ENCODE data around the gene SRL. TPM values are rescaled to one million over a fixed set of nuclear protein-coding genes. Genes with fewer than 3 reads are reported as not detected.

SRL gene
- total and polyA plus RNA-seq, 2 of the 13 experiments (the other 11 are each of a cell fraction or from before 2014, with no cell fraction given) = 0.05 TPM; not detected in 1

GRCh38 chr16:4142268-4142667 lies 99.6 kb downstream of the SRL start:
- no peak overlapping the region for H2AFZ ChIP-seq (ENCODE audit: low read length)

GRCh38 chr16:4141604-4142003 lies 100.3 kb downstream of the SRL start:
- no peak overlapping the region for H2AFZ ChIP-seq (ENCODE audit: low read length)
- DNase-seq (ENCODE audit: low spot score) = no peak
- peaks cover 23% of the 10 kb centered on the region for H3K4me1 ChIP-seq (ENCODE audit: insufficient read depth, low read length)
- intact Hi-C loops (cut with micrococcal nuclease; ENCODE audit: unreplicated experiment) (no loop called here), in situ Hi-C loops (cut with HindIII; ENCODE audit: extremely low pct_ligation_motif_present, low pct_unique_long_range_greater_than_20kb) (no loop called here)
- no peak overlapping the region for H3K27ac ChIP-seq (ENCODE audit: extremely low read length, insufficient read depth, low read length)
- no peak overlapping the region for H3K4me3 ChIP-seq (replicated peaks in 1 of 3; ENCODE audit: insufficient read depth in 1 of 3, low read depth in 2 of 3, low read length in 3 of 3)
- FAIRE-seq = no peak
- no peak overlapping the region for H3K9ac ChIP-seq (ENCODE audit: insufficient read depth, low read depth, low read length)
- TF ChIP-seq TIGD3 (CRISPR knock-in tag; IDR thresholded peaks at IDR 0.05; ENCODE audit: borderline replicate concordance) = no peak
- TF ChIP-seq SIN3B (IDR thresholded peaks at IDR 0.05; ENCODE audit: low read length) = no peak
- no peak for TF ChIP-seq ZNF503 (CRISPR knock-in tag; IDR thresholded peaks at IDR 0.05)
- TF ChIP-seq YY1 (IDR thresholded peaks at IDR 0.05; ENCODE audit: insufficient read depth, insufficient replicate concordance, low read depth, low read length) = no peak
- TF ChIP-seq IRF9 (CRISPR knock-in tag; IDR thresholded peaks at IDR 0.05; ENCODE audit: borderline replicate concordance) = no peak
- no peak for TF ChIP-seq ZMYM3 (CRISPR knock-in tag; IDR thresholded peaks at IDR 0.05)
- TF ChIP-seq RFXAP (CRISPR knock-in tag; IDR thresholded peaks at IDR 0.05; ENCODE audit: borderline replicate concordance) = no peak
- H3K79me2 ChIP-seq (ENCODE audit: insufficient read depth, low read length) = no peaks in the 10 kb centered on the region
- ATAC-seq = no peak
- no peak overlapping the region for H3K4me2 ChIP-seq (ENCODE audit: low read depth, low read length)
- no TSS peak for BruUV-seq (replicated peaks)
- H3K27me3 ChIP-seq (ENCODE audit: control insufficient read depth in 1 of 2, insufficient read depth in 2 of 2, low read length in 2 of 2) = no peaks in the 10 kb centered on the region
- H3K9me3 ChIP-seq (ENCODE audit: low read length) = no peaks in the 10 kb centered on the region
- WGBS (ENCODE audit: low lambda C conversion rate) = 97% methylated on average over 12 of the region's 12 CpGs
- no peaks in the 10 kb centered on the region for H3K36me3 ChIP-seq (replicated peaks in 1 of 2; ENCODE audit: control insufficient read depth in 1 of 2, insufficient read depth in 2 of 2, low read length in 2 of 2)
- ChIA-PET POLR2A (no interaction called here), CTCF (ENCODE audit: low intra/inter-chr PET ratio, low total read pairs) (no interaction called here)
- H4K20me1 ChIP-seq (ENCODE audit: insufficient read depth, low read length) = no peaks in the 10 kb centered on the region

More at GRCh38 chr16:4142268-4142667, 99.6 kb downstream of the SRL start:
- in situ Hi-C loops (cut with HindIII; ENCODE audit: extremely low pct_ligation_motif_present, low pct_unique_long_range_greater_than_20kb) = no loop called here
- no peak for TF ChIP-seq ZNF431 (CRISPR knock-in tag; IDR thresholded peaks at IDR 0.05; ENCODE audit: borderline replicate concordance, low read depth)
- no peaks in the 10 kb centered on the region for H3K36me3 ChIP-seq (replicated peaks in 1 of 2; ENCODE audit: control insufficient read depth in 1 of 2, insufficient read depth in 2 of 2, low read length in 2 of 2)
- no peak overlapping the region for H3K27ac ChIP-seq (ENCODE audit: extremely low read length, insufficient read depth, low read length)
- no peaks in the 10 kb centered on the region for H3K79me2 ChIP-seq (ENCODE audit: insufficient read depth, low read length)
- H4K20me1 ChIP-seq (ENCODE audit: insufficient read depth, low read length) = no peaks in the 10 kb centered on the region
- intact Hi-C loops (cut with micrococcal nuclease; ENCODE audit: unreplicated experiment) = no loop called here
- H3K27me3 ChIP-seq (ENCODE audit: control insufficient read depth in 1 of 2, insufficient read depth in 2 of 2, low read length in 2 of 2) = no peaks in the 10 kb centered on the region
- WGBS (ENCODE audit: low lambda C conversion rate) = 71% methylated on average over 5 of the region's 5 CpGs
- POLR2A ChIA-PET = no interaction called here
- peaks cover 20% of the 10 kb centered on the region; the same call in 1 of the 2 replicates for H3K4me1 ChIP-seq (ENCODE audit: insufficient read depth, low read length)
- no peak overlapping the region for H3K9ac ChIP-seq (ENCODE audit: insufficient read depth, low read depth, low read length)
- ATAC-seq (no peak), FAIRE-seq (no peak), DNase-seq (ENCODE audit: low spot score) (no peak)
- no peak overlapping the region for H3K4me2 ChIP-seq (ENCODE audit: low read depth, low read length)
- CTCF ChIA-PET (ENCODE audit: low intra/inter-chr PET ratio, low total read pairs) = no interaction called here
- no TSS peak for BruUV-seq (replicated peaks)
- no peaks in the 10 kb centered on the region for H3K9me3 ChIP-seq (ENCODE audit: low read length)
- no peak overlapping the region for H3K4me3 ChIP-seq (replicated peaks in 1 of 3; ENCODE audit: insufficient read depth in 1 of 3, low read depth in 2 of 3, low read length in 3 of 3)

All from HepG2 (cell line).